T-cell (primary cell): Measurements from ENCODE around the gene PLAC1. TPM values are rescaled to one million over a fixed set of nuclear protein-coding genes. Genes with fewer than 3 reads are reported as not detected.

Experiments used
- ATAC-seq, 4 experiments: fragments of 200-7000 bp in 3 of 4; fragments of 150-1000 bp in 1 of 4; cut with Tn5 transposase; replicated peaks in 1 of 4; 1 replicate in 3 of 4; 2 replicates in 1 of 4; pipeline ENCODE4 v1.10.0; 2021; ENCODE audit warnings: moderate library complexity in 3 of 4, mild to moderate bottlenecking in 2 of 4, moderate number of reproducible peaks in 1 of 4
- CTCF ChIA-PET, 2 donors: fragments of 300-600 bp; sonication (Branson Sonifier 250); formaldehyde crosslinking; loops; one replicate each; lab custom pipeline; 2022; ENCODE audit warnings: antibody characterized with exemption in 2 of 2; lab: Charles Lee
- POLR2A ChIA-PET, 2 donors: fragments of 300-600 bp; sonication (Branson Sonifier 250); formaldehyde crosslinking; loops; one replicate each; lab custom pipeline; 2022; ENCODE audit warnings: antibody characterized with exemption in 2 of 2; lab: Charles Lee
- DNase-seq, 35 experiments: peaks; one replicate each; pipeline versions ENCODE4 v3.0.0 to v3.0.0-alpha.2; 2013 to 2023
- H3K27ac ChIP-seq: one replicate; pipeline ENCODE4 v1.5.1; 2013; ENCODE audit warnings: low read length
- H3K27me3 ChIP-seq, 2 experiments: replicated peaks in 1 of 2; 1 replicate in 1 of 2; 2 replicates in 1 of 2; pipeline versions ENCODE4 v1.6.1 to v1.7.0; 2013; ENCODE audit warnings: low read length in 1 of 2, mixed read lengths in 1 of 2; ENCODE audit not compliant: control insufficient read depth in 2 of 2, insufficient read depth in 2 of 2; ENCODE audit errors: extremely low read depth in 1 of 2
- H3K36me3 ChIP-seq, 2 donors: 1 replicate in 1 of 2; 2 replicates in 1 of 2; pipeline versions ENCODE4 v1.6.1 to v1.7.0; 2013; ENCODE audit warnings: low read length in 1 of 2; ENCODE audit not compliant: control insufficient read depth in 2 of 2, insufficient read depth in 1 of 2; ENCODE audit errors: extremely low read depth in 1 of 2
- H3K4me1 ChIP-seq, 2 experiments: 1 replicate in 1 of 2; 2 replicates in 1 of 2; pipeline versions ENCODE4 v1.6.1 to v1.7.0; 2013; ENCODE audit warnings: low read length in 2 of 2, mixed read lengths in 1 of 2; ENCODE audit not compliant: insufficient read depth in 2 of 2, control insufficient read depth in 1 of 2; ENCODE audit errors: extremely low read depth in 1 of 2
- H3K4me3 ChIP-seq, 2 donors: 1 replicate in 1 of 2; 2 replicates in 1 of 2; pipeline versions ENCODE4 v1.5.1 to v1.7.0; 2013; ENCODE audit warnings: mild to moderate bottlenecking in 2 of 2, low read length in 1 of 2, moderate library complexity in 1 of 2; ENCODE audit not compliant: control insufficient read depth in 1 of 2; ENCODE audit errors: extremely low read depth in 1 of 2
- H3K9me3 ChIP-seq: 2 replicates; pipeline ENCODE4 v1.7.0; 2013
- H3K27ac Mint-ChIP-seq, 2 donors: one replicate each; pipeline ENCODE4 v1.8.0; 2020 to 2021; ENCODE audit warnings: mild to moderate bottlenecking in 2 of 2, mixed read lengths in 2 of 2
- H3K27me3 Mint-ChIP-seq, 2 donors: one replicate each; pipeline ENCODE4 v1.8.0; 2021 to 2022; ENCODE audit warnings: mixed read lengths in 2 of 2
- H3K36me3 Mint-ChIP-seq: one replicate; pipeline ENCODE4 v1.8.0; 2021; ENCODE audit warnings: mixed read lengths
- H3K4me1 Mint-ChIP-seq, 3 donors: one replicate each; pipeline ENCODE4 v1.8.0; 2020 to 2022; ENCODE audit warnings: mixed read lengths in 3 of 3, mild to moderate bottlenecking in 1 of 3
- H3K4me3 Mint-ChIP-seq, 3 donors: one replicate each; pipeline ENCODE4 v1.8.0; 2020 to 2022; ENCODE audit warnings: mild to moderate bottlenecking in 3 of 3, mixed read lengths in 3 of 3, moderate library complexity in 3 of 3
- H3K9me3 Mint-ChIP-seq, 3 donors: one replicate each; pipeline ENCODE4 v1.8.0; 2020 to 2022; ENCODE audit warnings: mixed read lengths in 3 of 3
- WGBS: methylation state at CpG from one replicate; pipeline ENCODE4 v1.1.5; 2013; ENCODE audit warnings: missing lambda C conversion rate; ENCODE audit not compliant: insufficient coverage; 5-methylcytosine and 5-hydroxymethylcytosine counted together
- total RNA-seq, 35 experiments: library from RNA in 6 of 35; stranded (reverse) in 6 of 35; fragments of 120-200 nt in 1 of 35; gene quantifications; one replicate each; pipeline versions ENCODE4 v1.2.1 to v1.2.4 and lab custom pipeline; 2013 to 2026

Gene PLAC1
- total RNA-seq, 5 donors from 2014 or later (not counting 1 experiment from before 2014, with no cell fraction given) = not detected

DNA sequence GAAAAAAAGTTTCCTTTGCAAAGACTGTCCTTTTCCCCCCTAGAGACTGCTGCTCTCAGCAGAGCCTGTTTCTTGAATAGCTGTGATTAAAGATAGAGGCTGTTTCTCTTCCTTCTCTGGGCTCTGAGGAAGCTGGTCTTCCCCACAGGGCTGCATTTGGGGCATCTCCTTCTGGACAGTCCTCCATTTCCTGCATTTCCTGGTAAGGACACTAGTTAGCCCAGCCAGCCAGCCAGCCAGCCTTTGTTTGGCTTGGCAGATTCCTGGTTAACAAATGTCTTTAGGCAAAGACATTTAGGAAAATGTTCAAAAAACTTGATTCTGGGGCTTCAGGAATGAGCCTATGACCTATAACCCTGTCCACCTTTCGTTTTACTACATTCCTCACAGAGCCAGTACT lies 34.0 kb upstream of the PLAC1 start:
- Mint-ChIP-seq H3K27me3 (peaks cover 4 to 22% of the 10 kb centered on the region in 2 donors), H3K4me1 (no peaks in the 10 kb centered on the region), H3K36me3 (no peaks in the 10 kb centered on the region), H3K4me3 (no peak overlapping the region), H3K27ac (no peak overlapping the region), H3K9me3 (no peaks in the 10 kb centered on the region)
- no peaks in the 10 kb centered on the region for H3K36me3 ChIP-seq
- POLR2A ChIA-PET = no interaction called here
- CTCF ChIA-PET = no interaction called here
- no CpG with 5 or more reads among the region's 1 CpG for WGBS
- no peaks in the 10 kb centered on the region for H3K4me1 ChIP-seq
- no peaks in the 10 kb centered on the region for H3K27me3 ChIP-seq
- no peaks in the 10 kb centered on the region for H3K9me3 ChIP-seq
- H3K27ac ChIP-seq = no peak overlapping the region
- ATAC-seq (no peak), DNase-seq (no peak)
- no peak overlapping the region for H3K4me3 ChIP-seq

DNA sequence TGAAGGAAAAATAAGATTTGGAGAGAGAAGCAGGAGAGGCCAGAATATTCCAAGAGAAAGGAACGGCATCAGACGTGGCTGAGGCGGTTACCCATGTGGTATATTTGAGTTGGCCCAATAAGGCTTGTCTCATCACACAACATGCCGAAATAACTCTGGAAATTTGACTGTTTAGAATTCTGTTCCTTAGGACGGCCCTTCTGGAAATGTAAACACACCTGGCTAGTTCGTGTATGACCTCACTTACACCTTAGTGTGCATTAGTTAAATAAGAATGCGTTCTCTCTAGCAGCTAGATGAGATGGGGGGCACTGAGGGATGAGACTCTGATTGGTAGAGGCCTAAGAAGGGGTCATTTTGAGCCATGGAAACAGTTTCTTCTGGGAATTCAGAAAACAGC lies 33.2 kb upstream of the PLAC1 start:
- no peak overlapping the region for H3K4me3 Mint-ChIP-seq
- ChIA-PET POLR2A (no interaction called here), CTCF (no interaction called here)
- DNase-seq (no peak), ATAC-seq (no peak)
- H3K9me3 Mint-ChIP-seq = no peaks in the 10 kb centered on the region
- H3K36me3 Mint-ChIP-seq = no peaks in the 10 kb centered on the region
- Histone ChIP-seq H3K4me3 (no peak overlapping the region), H3K27ac (no peak overlapping the region), H3K9me3 (no peaks in the 10 kb centered on the region), H3K4me1 (no peaks in the 10 kb centered on the region), H3K36me3 (no peaks in the 10 kb centered on the region), H3K27me3 (no peaks in the 10 kb centered on the region)
- H3K27me3 Mint-ChIP-seq = peaks cover 4 to 22% of the 10 kb centered on the region in 2 donors
- WGBS = 97% methylated on average over 4 of the region's 7 CpGs
- H3K4me1 Mint-ChIP-seq = no peaks in the 10 kb centered on the region
- no peak overlapping the region for H3K27ac Mint-ChIP-seq

DNA sequence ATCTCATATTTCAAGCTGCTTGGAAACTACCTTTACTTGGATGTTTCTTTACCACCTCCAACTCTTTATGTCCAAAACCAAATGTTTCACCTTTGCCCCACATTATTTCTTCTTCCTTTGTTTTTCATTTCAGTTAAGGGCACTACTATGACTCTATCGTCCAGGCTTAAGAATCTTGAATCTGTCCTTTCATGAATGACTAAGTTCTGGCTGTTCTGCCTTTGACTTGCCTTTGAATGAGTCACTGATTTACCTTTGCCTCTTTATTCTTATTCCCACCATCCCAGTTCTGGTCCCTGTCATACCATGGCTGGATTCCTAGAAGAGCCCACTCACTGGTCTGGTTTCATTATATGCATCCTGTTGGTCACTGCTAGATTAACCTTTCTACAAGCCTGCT lies 30.6 kb upstream of the PLAC1 start:
- ATAC-seq (no peak), DNase-seq (no peak)
- CTCF ChIA-PET = no interaction called here
- Histone ChIP-seq H3K4me3 (no peak overlapping the region), H3K27me3 (no peaks in the 10 kb centered on the region), H3K36me3 (no peaks in the 10 kb centered on the region), H3K9me3 (no peaks in the 10 kb centered on the region), H3K4me1 (no peaks in the 10 kb centered on the region), H3K27ac (no peak overlapping the region)
- POLR2A ChIA-PET = interaction anchor here in 1 of 2 donors (0.6 kb wide), 1 partner anchor 823 kb away, joined by 3 read pairs; no protein-coding TSS in a partner anchor
- Mint-ChIP-seq H3K27me3 (peaks cover 4 to 22% of the 10 kb centered on the region in 2 donors), H3K27ac (no peak overlapping the region), H3K9me3 (no peaks in the 10 kb centered on the region), H3K36me3 (no peaks in the 10 kb centered on the region), H3K4me3 (no peak overlapping the region), H3K4me1 (no peaks in the 10 kb centered on the region)
- WGBS = no CpG with 5 or more reads among the region's 1 CpG

DNA sequence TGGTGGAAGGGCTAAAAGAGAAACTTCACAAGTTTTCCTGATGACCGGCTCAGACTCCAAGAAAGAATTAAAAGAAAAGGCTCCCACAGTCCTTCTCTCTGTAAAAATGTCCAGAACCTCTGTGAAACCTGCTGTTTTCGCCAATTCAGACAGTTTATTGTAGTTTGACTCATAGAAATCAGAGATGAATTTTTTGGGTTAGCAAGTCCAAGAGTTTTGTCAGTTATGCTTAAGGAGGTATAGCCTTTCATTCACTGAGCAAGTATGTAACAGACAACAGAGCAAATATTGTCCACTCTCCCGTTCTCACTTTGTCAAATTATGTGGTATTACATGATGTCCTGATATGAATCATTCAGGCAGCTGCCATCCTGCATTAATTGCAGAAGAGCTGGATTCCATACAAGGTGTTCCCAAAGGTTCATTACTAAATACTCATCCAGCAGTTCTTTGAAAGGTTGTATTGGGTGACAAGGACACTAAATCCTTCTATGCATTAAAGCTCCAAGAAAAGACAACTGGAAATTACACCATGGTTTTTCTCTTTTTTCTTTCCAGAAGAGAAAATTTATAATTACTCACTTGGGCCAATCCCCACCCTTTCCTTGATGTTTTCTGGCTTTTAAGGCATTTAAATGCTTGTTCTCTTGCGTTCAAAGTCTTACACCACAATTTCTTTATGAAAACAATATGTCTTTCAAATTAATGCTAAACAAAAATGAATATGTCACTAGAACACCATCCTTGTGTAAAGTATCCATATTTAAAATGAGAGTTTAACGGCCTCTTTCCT lies 30.0 kb upstream of the PLAC1 start:
- no peak overlapping the region for H3K27ac Mint-ChIP-seq
- H3K4me1 ChIP-seq = no peaks in the 10 kb centered on the region
- H3K4me1 Mint-ChIP-seq = no peaks in the 10 kb centered on the region
- H3K36me3 Mint-ChIP-seq = no peaks in the 10 kb centered on the region
- no peaks in the 10 kb centered on the region for H3K9me3 ChIP-seq
- no peak overlapping the region for H3K27ac ChIP-seq
- no CpG with 5 or more reads among the region's 5 CpGs for WGBS
- DNase-seq (no peak), ATAC-seq (no peak)
- ChIA-PET POLR2A (interaction anchor here in 1 of 2 donors (0.6 kb wide), 1 partner anchor 822 kb away, joined by 3 read pairs; no protein-coding TSS in a partner anchor), CTCF (no interaction called here)
- no peaks in the 10 kb centered on the region for H3K27me3 ChIP-seq
- no peaks in the 10 kb centered on the region for H3K36me3 ChIP-seq
- H3K27me3 Mint-ChIP-seq = peaks cover 4 to 20% of the 10 kb centered on the region in 2 donors
- H3K4me3 ChIP-seq = no peak overlapping the region
- H3K4me3 Mint-ChIP-seq = no peak overlapping the region
- H3K9me3 Mint-ChIP-seq = no peaks in the 10 kb centered on the region

DNA sequence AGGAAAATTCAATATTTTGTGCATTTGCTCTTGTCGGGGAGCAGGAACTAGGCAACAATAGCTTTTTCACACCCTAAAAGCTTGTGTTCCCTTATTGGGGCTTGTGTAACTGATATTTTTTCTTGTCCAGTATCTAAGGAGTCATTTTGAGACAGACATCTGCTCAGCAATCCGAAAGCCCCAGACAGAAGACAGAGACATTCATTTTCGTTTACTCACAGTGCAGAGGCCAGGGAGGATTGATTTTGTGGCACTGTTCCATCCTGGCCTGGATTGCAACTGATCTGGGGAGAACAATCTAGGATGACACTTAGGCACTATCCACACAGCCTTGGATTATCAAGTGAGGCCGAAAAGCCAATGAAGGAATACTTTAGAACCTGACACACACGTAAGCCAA lies 27.4 kb upstream of the PLAC1 start:
- ATAC-seq = no peak
- Histone ChIP-seq H3K9me3 (no peaks in the 10 kb centered on the region), H3K4me3 (no peak overlapping the region), H3K4me1 (no peaks in the 10 kb centered on the region), H3K36me3 (no peaks in the 10 kb centered on the region), H3K27ac (no peak overlapping the region), H3K27me3 (no peaks in the 10 kb centered on the region)
- H3K9me3 Mint-ChIP-seq = no peaks in the 10 kb centered on the region
- H3K4me3 Mint-ChIP-seq = no peak overlapping the region
- H3K27me3 Mint-ChIP-seq = peaks cover 2 to 11% of the 10 kb centered on the region in 2 donors
- no peaks in the 10 kb centered on the region for H3K36me3 Mint-ChIP-seq
- ChIA-PET CTCF (interaction anchor here in 1 of 2 donors (0.7 kb wide), 1 partner anchor 434 kb away, joined by 6 read pairs; no protein-coding TSS in a partner anchor), POLR2A (no interaction called here)
- H3K27ac Mint-ChIP-seq = no peak overlapping the region
- no CpG with 5 or more reads among the region's 5 CpGs for WGBS
- no peak for DNase-seq
- no peaks in the 10 kb centered on the region for H3K4me1 Mint-ChIP-seq

DNA sequence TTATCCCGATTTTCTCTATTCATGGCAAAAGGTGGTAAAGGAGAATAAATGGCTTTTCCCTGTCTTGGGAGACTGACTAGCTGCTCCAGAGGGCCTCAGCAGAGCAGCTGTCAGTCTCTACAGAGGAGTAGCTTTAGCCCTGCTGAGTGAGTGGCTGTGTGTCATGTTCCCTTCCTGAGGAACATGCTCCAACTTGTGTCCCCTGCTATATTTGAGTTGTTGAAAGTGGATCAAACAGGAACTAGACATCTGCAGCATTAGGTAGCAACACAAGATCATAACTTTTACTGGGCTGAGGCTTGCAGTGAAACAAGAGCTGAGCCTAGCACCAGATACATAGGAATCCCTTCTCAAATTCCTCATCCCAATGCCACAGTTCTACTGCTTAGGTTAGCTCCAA lies 26.7 kb upstream of the PLAC1 start:
- ATAC-seq (no peak), DNase-seq (no peak)
- Histone ChIP-seq H3K27ac (no peak overlapping the region), H3K9me3 (no peaks in the 10 kb centered on the region), H3K4me3 (no peak overlapping the region), H3K27me3 (no peaks in the 10 kb centered on the region), H3K4me1 (no peaks in the 10 kb centered on the region), H3K36me3 (no peaks in the 10 kb centered on the region)
- Mint-ChIP-seq H3K27me3 (peaks cover 2 to 10% of the 10 kb centered on the region in 2 donors), H3K4me3 (no peak overlapping the region), H3K9me3 (no peaks in the 10 kb centered on the region), H3K4me1 (no peaks in the 10 kb centered on the region), H3K36me3 (no peaks in the 10 kb centered on the region), H3K27ac (no peak overlapping the region)
- WGBS = no CpG with 5 or more reads among the region's 1 CpG
- ChIA-PET CTCF (interaction anchor here in 1 of 2 donors (0.6 kb wide), 1 partner anchor 55 kb away, joined by 3 read pairs; no protein-coding TSS in a partner anchor), POLR2A (no interaction called here)
